Measurements from ENCODE around the gene GP5.

DNA sequence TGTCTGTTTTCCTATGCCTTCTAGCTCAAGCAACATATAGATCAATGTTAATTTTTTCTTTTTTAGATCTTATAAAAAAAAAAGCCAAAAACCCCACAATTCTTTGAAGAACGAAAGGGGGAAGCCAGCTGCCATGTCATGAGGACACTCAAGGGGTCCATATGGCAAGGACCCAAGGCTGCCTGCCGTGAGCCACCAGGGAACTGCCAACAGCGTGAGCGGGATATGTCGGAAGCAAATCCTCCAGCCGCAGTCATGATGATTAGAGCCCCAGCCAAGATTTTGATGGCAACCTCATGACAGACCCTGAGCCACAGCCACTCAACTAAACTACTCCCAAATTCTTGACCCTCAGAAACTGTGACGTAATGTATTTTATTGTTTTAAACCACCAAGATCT lies 6.5 kb downstream of the GP5 start:
- no peak for TF ChIP-seq EZH2phosphoT487 (IDR thresholded peaks at IDR 0.05; ENCODE audit: insufficient read depth, low read depth)
- no peak for TF ChIP-seq EZH2 (IDR thresholded peaks at IDR 0.05; ENCODE audit: insufficient read depth, poor library complexity, severe bottlenecking)

All from GM23248 (cell line).